ENCODE measurements around the gene SFMBT1. TPM values are rescaled to one million over a fixed set of nuclear protein-coding genes. Genes with fewer than 3 reads are reported as not detected.

Gene SFMBT1
- total RNA-seq, 4 donors from 2014 or later, result 21.3 to 31.6 (median 21.5) TPM

GRCh38 chr3:52874160-52874701 lies 171.6 kb downstream of the SFMBT1 start:
- Histone ChIP-seq H3K9me3 (no peaks in the 10 kb centered on the region), H3K4me1 (peaks cover 0 to 15% (median 0%) of the 10 kb centered on the region in 3 donors), H3K27ac (no peak overlapping the region), H3K27me3 (no peaks in the 10 kb centered on the region), H3K4me3 (no peak overlapping the region), H3K36me3 (peaks cover 0 to 11% of the 10 kb centered on the region in 2 donors)
- TF ChIP-seq POLR2AphosphoS5 (IDR thresholded peaks at IDR 0.05) (no peak), CTCF (IDR thresholded peaks at IDR 0.05) (no peak), POLR2A (IDR thresholded peaks at IDR 0.05) (no peak), EP300 (IDR thresholded peaks at IDR 0.05) (no peak)
- no peak for ATAC-seq
- WGBS, 2 donors (ENCODE audit: low coverage in 1 of 2), result 66 to 75% methylated on average over 4 to 5 of the region's 5 CpGs

- no peaks in the 10 kb centered on the region for H3K27me3 ChIP-seq
- no peak for ATAC-seq
- no peak overlapping the region for H3K4me3 ChIP-seq
- no peaks in the 10 kb centered on the region for H3K9me3 ChIP-seq
- WGBS, 2 donors (ENCODE audit: low coverage in 1 of 2), result 62 to 69% methylated on average over 4 to 8 of the region's 8 CpGs
- H3K4me1 ChIP-seq, result peaks cover 0 to 15% (median 0%) of the 10 kb centered on the region in 3 donors
- no peak overlapping the region for H3K27ac ChIP-seq
- TF ChIP-seq EP300 (IDR thresholded peaks at IDR 0.05) (no peak), CTCF (IDR thresholded peaks at IDR 0.05) (no peak), POLR2A (IDR thresholded peaks at IDR 0.05) (no peak), POLR2AphosphoS5 (IDR thresholded peaks at IDR 0.05) (no peak)
- H3K36me3 ChIP-seq, result peaks cover 0 to 4% of the 10 kb centered on the region in 2 donors
Measured at GRCh38 chr3:52873433-52874159, 172.3 kb downstream of the SFMBT1 start.

DNA sequence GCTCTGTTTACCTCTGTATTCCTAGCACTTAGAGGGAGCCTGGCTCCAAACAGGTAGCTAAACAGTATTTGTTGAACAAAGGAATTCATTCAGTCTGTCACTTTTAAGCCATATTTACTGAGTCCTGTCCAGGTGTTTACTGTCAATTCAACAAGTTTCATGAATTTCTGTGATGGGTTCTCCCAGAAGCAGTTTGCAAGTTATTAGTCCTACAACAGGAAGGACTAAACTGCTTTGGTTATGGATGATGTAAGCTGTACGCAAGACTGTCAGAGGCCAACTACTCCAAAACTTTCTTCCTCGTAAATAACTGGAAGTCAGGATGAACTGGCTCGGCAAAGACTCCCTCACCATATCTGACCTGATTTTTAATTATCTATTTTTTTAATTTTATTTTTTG lies 173.6 kb downstream of the SFMBT1 start:
- Histone ChIP-seq H3K9me3 (no peaks in the 10 kb centered on the region), H3K4me3 (no peak overlapping the region), H3K27me3 (no peaks in the 10 kb centered on the region), H3K4me1 (peaks cover 0 to 15% (median 0%) of the 10 kb centered on the region in 3 donors), H3K36me3 (peaks cover 0 to under 1% of the 10 kb centered on the region in 2 donors), H3K27ac (no peak overlapping the region)
- TF ChIP-seq POLR2AphosphoS5 (IDR thresholded peaks at IDR 0.05) (no peak), POLR2A (IDR thresholded peaks at IDR 0.05) (no peak), EP300 (IDR thresholded peaks at IDR 0.05) (no peak), CTCF (IDR thresholded peaks at IDR 0.05) (no peak)
- no peak for ATAC-seq
- 79 to 97% methylated on average over 3 of the region's 3 CpGs for WGBS, 2 donors (ENCODE audit: low coverage in 1 of 2)

GRCh38 chr3:52871761-52872160 lies 174.1 kb downstream of the SFMBT1 start:
- Histone ChIP-seq H3K4me3 (no peak overlapping the region), H3K27me3 (no peaks in the 10 kb centered on the region), H3K27ac (no peak overlapping the region), H3K4me1 (peaks cover 0 to 15% (median 0%) of the 10 kb centered on the region in 3 donors), H3K36me3 (no peaks in the 10 kb centered on the region), H3K9me3 (no peaks in the 10 kb centered on the region)
- ATAC-seq, result no peak
- TF ChIP-seq POLR2A (IDR thresholded peaks at IDR 0.05) (no peak), EP300 (IDR thresholded peaks at IDR 0.05) (no peak), CTCF (IDR thresholded peaks at IDR 0.05) (no peak), POLR2AphosphoS5 (IDR thresholded peaks at IDR 0.05) (no peak)
- 60 to 83% methylated on average over 4 to 7 of the region's 9 CpGs for WGBS, 2 donors (ENCODE audit: low coverage in 1 of 2)

DNA sequence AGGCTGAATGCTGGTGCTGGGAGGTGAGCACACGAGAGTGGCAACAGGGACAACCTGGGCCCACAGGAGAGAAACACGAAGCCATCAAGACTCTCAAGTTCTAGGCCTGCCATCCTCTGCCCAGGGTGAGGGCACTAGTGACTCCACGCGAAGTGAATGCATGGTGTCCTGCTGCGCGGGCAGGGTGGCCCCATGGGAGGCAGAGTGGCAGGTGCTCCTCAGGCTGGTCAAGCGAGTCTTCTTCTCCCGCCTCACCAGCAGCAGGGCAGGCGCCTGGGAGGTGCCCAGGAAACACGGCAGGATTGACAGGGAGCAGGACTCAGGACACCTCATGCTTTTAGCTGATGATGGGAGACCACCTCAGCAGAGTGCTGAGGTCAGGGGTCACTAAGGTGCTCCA lies 175.4 kb downstream of the SFMBT1 start:
- WGBS, 2 donors (ENCODE audit: low coverage in 1 of 2), result 100% methylated on average over 4 of the region's 10 CpGs; no CpG with 5 or more reads in 1 of the 2 donors
- Histone ChIP-seq H3K9me3 (no peaks in the 10 kb centered on the region), H3K27ac (no peak overlapping the region), H3K36me3 (no peaks in the 10 kb centered on the region), H3K4me3 (no peak overlapping the region), H3K4me1 (peaks cover 0 to 15% (median 0%) of the 10 kb centered on the region in 3 donors), H3K27me3 (no peaks in the 10 kb centered on the region)
- TF ChIP-seq EP300 (IDR thresholded peaks at IDR 0.05) (no peak), POLR2AphosphoS5 (IDR thresholded peaks at IDR 0.05) (no peak), CTCF (IDR thresholded peaks at IDR 0.05) (no peak), POLR2A (IDR thresholded peaks at IDR 0.05) (no peak)
- ATAC-seq, result no peak
